Smooth muscle cell (in vitro differentiated cells): ENCODE results near the gene NCOR2. TPM values are rescaled to one million over a fixed set of nuclear protein-coding genes. Genes with fewer than 3 reads are reported as not detected.
A peak's percentile ranks its signal among the peaks of the same experiment; 100 is the strongest.

Experiments used
- DNase-seq: peaks from one replicate; lab custom pipeline; 2025; ENCODE audit not compliant: unreplicated experiment; lab: John Stamatoyannopoulos, UW
- H2AFZ ChIP-seq: fragments of 200-600 bp; sonication (generic); 2 replicates; pipeline ENCODE4 v1.6.0; 2016; ENCODE audit warnings: antibody characterized with exemption, low read depth, mild to moderate bottlenecking
- H3F3A ChIP-seq: fragments of 200-600 bp; sonication (generic); 2 replicates; pipeline ENCODE4 v1.6.0; 2017; ENCODE audit warnings: antibody characterized with exemption, low read depth
- H3K27ac ChIP-seq: fragments of 200-600 bp; sonication (generic); 2 replicates; pipeline ENCODE4 v1.5.1; 2016; ENCODE audit warnings: low read depth, mild to moderate bottlenecking
- H3K27me3 ChIP-seq: fragments of 200-600 bp; sonication (generic); 2 replicates; pipeline ENCODE4 v1.6.1; 2016; ENCODE audit warnings: low read depth, mild to moderate bottlenecking
- H3K36me3 ChIP-seq: fragments of 200-600 bp; sonication (generic); 2 replicates; pipeline ENCODE4 v1.5.1; 2016; ENCODE audit warnings: low read depth
- H3K4me1 ChIP-seq: fragments of 200-600 bp; sonication (generic); 2 replicates; pipeline ENCODE4 v1.5.1; 2016; ENCODE audit warnings: low read depth
- H3K4me2 ChIP-seq: fragments of 200-600 bp; sonication (generic); 2 replicates; pipeline ENCODE4 v1.6.0; 2016; ENCODE audit warnings: mild to moderate bottlenecking
- H3K4me3 ChIP-seq: fragments of 200-600 bp; sonication (generic); 2 replicates; pipeline ENCODE4 v1.5.1; 2016; ENCODE audit warnings: mild to moderate bottlenecking
- H3K79me2 ChIP-seq: fragments of 200-600 bp; sonication (generic); 2 replicates; pipeline ENCODE4 v1.6.0; 2016; ENCODE audit warnings: low read depth, mild to moderate bottlenecking
- H3K9ac ChIP-seq: fragments of 200-600 bp; sonication (generic); 2 replicates; pipeline ENCODE4 v1.6.0; 2016; ENCODE audit warnings: low read depth
- H3K9me3 ChIP-seq: fragments of 200-600 bp; sonication (generic); replicated peaks from 2 replicates; pipeline ENCODE4 v1.5.1; 2016; ENCODE audit warnings: low read depth
- H4K20me1 ChIP-seq: fragments of 200-600 bp; sonication (generic); 2 replicates; pipeline ENCODE4 v1.6.0; 2016; ENCODE audit warnings: low read depth
- WGBS: methylation state at CpG from one replicate; pipeline ENCODE4 v1.1.7; 2016; ENCODE audit warnings: low lambda C conversion rate; 5-methylcytosine and 5-hydroxymethylcytosine counted together
- polyA plus RNA-seq: library from polyadenylated mRNA; unstranded; fragments of >200 nt; fragmentation: Nextera tagmentation; extraction: Ambion mirVana; gene quantifications from 2 replicates; pipeline ENCODE4 v1.2.1, GENCODE V29; 2016
- total RNA-seq: library from RNA; depleted of rRNA; stranded (reverse); fragments of >200 nt; gene quantifications from 2 replicates; pipeline ENCODE4 v1.2.3, GENCODE V29; 2014
- TF ChIP-seq, protein P1 (sequence below): fragments of 200-600 bp; sonication (generic); IDR thresholded peaks from 2 replicates; pipeline ENCODE4 v1.5.1; 2017; ENCODE audit warnings: borderline replicate concordance, mild to moderate bottlenecking, antibody characterized with exemption; ENCODE audit not compliant: insufficient read depth, poor library complexity, severe bottlenecking

NCOR2 gene
- total and polyA plus RNA-seq, 2 experiments from 2014 or later = 64.1 to 164 TPM

DNA sequence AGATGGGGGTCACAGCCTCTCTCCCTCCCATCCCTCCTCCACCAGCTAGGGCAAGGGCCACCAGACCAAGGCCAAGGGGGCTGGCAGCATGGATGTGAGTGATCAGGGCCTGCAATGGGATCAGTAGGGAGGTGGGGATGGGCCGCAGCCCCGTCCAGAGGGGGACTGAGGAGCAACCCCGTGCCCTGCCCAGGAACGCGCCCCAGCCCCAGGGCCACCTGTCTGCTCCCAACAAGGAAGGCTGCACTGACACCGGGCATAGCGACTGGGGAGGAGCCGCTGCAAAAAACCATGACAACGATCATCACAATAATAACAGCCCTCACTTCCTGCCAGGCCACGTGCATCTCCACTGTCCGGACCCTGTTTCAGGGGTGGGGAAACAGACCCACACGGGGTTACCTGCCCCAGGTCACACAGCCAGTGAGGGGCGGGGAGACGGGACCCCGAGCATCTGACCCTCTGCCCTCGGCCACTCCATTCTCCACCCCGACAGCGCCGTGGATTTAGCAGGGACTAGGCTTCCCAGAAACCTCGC is 24.3 kb downstream of the NCOR2 start:
- Histone ChIP-seq H3K4me1 (peaks cover 28% of the 10 kb centered on the region), H3K27me3 (no peaks in the 10 kb centered on the region), H3F3A (peaks cover 8% of the 10 kb centered on the region), H3K4me2 (no peak overlapping the region), H4K20me1 (peaks cover 85% of the 10 kb centered on the region), H3K79me2 (peaks cover 81% of the 10 kb centered on the region), H2AFZ (no peak overlapping the region), H3K27ac (peak overlapping the region; percentile 97), H3K4me3 (no peak overlapping the region), H3K9me3 (no peaks in the 10 kb centered on the region), H3K36me3 (no peaks in the 10 kb centered on the region), H3K9ac (peak overlapping the region; percentile 73)
- TF ChIP-seq, protein P1, sequence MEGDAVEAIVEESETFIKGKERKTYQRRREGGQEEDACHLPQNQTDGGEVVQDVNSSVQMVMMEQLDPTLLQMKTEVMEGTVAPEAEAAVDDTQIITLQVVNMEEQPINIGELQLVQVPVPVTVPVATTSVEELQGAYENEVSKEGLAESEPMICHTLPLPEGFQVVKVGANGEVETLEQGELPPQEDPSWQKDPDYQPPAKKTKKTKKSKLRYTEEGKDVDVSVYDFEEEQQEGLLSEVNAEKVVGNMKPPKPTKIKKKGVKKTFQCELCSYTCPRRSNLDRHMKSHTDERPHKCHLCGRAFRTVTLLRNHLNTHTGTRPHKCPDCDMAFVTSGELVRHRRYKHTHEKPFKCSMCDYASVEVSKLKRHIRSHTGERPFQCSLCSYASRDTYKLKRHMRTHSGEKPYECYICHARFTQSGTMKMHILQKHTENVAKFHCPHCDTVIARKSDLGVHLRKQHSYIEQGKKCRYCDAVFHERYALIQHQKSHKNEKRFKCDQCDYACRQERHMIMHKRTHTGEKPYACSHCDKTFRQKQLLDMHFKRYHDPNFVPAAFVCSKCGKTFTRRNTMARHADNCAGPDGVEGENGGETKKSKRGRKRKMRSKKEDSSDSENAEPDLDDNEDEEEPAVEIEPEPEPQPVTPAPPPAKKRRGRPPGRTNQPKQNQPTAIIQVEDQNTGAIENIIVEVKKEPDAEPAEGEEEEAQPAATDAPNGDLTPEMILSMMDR = no peak
- DNase-seq = no peak
- 71% methylated on average over 20 of the region's 20 CpGs for WGBS

DNA sequence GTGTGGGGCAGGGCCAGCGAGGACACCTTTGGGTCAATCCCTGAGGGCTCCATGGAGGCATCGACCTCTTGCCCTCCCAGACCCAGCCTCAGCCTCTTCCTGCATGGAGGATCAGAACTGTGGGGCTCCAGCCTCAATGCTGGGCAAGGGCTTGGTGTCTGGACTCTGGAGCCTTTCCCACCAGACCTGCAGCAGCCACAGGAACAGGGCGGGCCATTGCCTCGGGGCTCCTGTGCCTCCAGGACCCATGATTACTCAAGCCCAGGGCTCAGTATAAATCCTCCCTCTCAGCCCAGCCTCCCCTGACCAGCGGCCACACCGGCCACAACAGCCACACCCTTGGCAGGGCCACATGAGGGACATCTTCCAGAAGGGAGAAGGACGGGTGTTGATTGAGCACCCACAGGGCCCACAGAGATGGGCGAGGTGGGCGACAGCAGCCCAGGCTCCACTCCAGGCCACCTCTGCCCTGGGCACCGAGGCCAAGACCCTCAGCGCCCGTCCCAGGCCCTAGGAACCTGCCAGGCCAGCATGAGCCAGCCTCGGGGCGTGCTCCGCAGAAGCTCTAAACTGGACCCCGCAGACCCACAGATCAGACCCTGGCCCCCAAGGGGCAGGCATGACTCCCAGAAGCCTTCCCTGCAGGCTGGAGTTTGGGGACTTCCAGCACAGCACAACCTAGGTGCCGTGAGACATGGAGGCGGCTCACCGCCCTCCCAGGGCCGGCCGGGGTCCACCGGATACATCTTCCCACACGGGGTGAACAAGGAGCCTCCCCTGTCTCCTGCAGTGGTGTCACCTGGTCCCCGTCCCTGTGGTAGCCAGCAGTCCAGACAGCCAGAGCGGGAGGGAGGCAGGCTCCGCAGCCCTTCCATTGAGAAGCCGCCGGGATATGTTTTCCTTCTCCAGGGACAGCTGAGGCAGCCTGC is 25.1 kb downstream of the NCOR2 start:
- Histone ChIP-seq H3K27me3 (no peaks in the 10 kb centered on the region), H3K9ac (no peak overlapping the region), H3K9me3 (no peaks in the 10 kb centered on the region), H3F3A (peaks cover 5% of the 10 kb centered on the region), H2AFZ (no peak overlapping the region), H4K20me1 (peaks cover 85% of the 10 kb centered on the region), H3K4me2 (peak overlapping the region; percentile 9), H3K4me1 (peaks cover 28% of the 10 kb centered on the region), H3K4me3 (no peak overlapping the region), H3K27ac (peak overlapping the region; percentile 97), H3K36me3 (no peaks in the 10 kb centered on the region), H3K79me2 (peaks cover 81% of the 10 kb centered on the region)
- 86% methylated on average over 25 of the region's 28 CpGs for WGBS
- TF ChIP-seq, protein P1 = no peak
- DNase-seq = no peak

DNA sequence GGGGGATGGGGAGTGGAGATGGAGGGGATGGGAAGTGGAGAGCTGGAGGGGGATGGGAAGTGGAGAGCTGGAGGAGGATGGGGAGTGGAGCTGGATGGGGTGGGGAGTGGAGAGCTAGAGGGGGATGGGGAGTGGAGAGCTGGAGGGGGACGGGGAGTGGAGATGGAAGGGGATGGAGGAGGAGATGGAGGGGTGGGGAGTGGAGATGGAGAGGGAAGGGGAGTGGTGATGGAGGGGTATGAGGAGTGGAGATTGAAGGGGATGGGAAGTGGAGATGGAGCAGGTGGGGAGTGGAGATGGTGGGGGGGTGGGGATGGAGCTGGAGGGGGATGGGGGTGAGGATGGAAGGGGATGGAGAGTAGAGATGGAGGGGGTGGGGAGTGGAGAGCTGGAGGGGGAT is 26.1 kb downstream of the NCOR2 start:
- no peak overlapping the region for H2AFZ ChIP-seq
- H3K27ac ChIP-seq = no peak overlapping the region
- WGBS = no CpG with 5 or more reads among the region's 1 CpG
- no peak for DNase-seq
- peaks cover 85% of the 10 kb centered on the region for H4K20me1 ChIP-seq
- no peak overlapping the region for H3K4me3 ChIP-seq
- peaks cover 80% of the 10 kb centered on the region for H3K79me2 ChIP-seq
- H3K27me3 ChIP-seq = no peaks in the 10 kb centered on the region
- no peaks in the 10 kb centered on the region for H3K9me3 ChIP-seq
- TF ChIP-seq, protein P1 = no peak
- no peaks in the 10 kb centered on the region for H3K36me3 ChIP-seq
- H3F3A ChIP-seq = peaks cover 5% of the 10 kb centered on the region
- no peak overlapping the region for H3K9ac ChIP-seq
- no peak overlapping the region for H3K4me2 ChIP-seq
- H3K4me1 ChIP-seq = peaks cover 28% of the 10 kb centered on the region
